Coronary artery (tissue), 2 donors: ENCODE measurements around the gene THUMPD1.
"Not testable (repeated sequence)": the region's sequence is repeated elsewhere in the genome, so short reads cannot be mapped to it uniquely, and the experiment has no call there.

Experiments
- DNase-seq: peaks from one replicate; pipeline ENCODE4 v3.0.0-alpha.2; 2017; ENCODE audit warnings: low spot score
- H3K27ac ChIP-seq, 2 donors: fragments of 200-600 bp; sonication (generic); one replicate each; pipeline ENCODE4 v1.5.1; 2016 to 2019
- H3K4me3 ChIP-seq: fragments of 200-600 bp; sonication (generic); 2 replicates; pipeline ENCODE4 v1.5.1; 2016; ENCODE audit warnings: mild to moderate bottlenecking, moderate library complexity
- TF ChIP-seq, protein P1 (sequence below): fragments of 200-600 bp; sonication (generic); IDR thresholded peaks from one replicate; pipeline ENCODE4 v1.5.1; 2019; ENCODE audit warnings: antibody characterized with exemption

Gene THUMPD1

DNA sequence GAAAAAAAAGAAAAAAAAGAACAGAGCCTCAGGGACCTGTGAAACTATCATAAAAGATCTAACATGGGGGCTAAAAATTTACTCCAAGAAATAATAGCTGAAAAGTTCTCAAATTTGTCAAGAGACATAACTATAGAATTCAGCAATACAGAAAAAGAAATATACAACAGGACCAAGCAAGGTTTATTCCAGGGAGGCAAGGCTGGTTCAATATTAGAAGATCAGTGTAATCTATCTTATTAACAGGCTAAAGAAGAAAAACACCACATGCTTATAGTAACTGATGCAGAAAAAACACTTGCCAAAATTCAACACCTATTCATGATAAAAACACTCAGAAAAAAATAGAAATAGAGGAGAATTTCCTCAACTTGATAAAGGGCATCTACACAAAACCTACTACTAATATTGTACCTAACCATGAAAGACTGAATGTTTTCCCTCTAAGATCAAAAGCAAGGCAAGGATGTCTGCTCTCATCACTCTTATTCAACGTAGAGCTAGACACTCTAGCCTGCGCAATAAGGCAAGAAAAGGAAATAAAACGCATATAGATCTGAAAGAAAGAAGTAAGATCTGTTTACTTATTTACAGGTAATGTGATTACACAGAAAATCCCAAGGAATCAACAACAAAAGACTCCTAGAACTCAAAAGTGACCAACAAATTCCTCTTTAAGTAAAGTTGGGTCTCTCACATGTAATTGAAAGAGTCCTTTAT, 20.9 kb upstream of the THUMPD1 start:
- TF ChIP-seq, protein P1, sequence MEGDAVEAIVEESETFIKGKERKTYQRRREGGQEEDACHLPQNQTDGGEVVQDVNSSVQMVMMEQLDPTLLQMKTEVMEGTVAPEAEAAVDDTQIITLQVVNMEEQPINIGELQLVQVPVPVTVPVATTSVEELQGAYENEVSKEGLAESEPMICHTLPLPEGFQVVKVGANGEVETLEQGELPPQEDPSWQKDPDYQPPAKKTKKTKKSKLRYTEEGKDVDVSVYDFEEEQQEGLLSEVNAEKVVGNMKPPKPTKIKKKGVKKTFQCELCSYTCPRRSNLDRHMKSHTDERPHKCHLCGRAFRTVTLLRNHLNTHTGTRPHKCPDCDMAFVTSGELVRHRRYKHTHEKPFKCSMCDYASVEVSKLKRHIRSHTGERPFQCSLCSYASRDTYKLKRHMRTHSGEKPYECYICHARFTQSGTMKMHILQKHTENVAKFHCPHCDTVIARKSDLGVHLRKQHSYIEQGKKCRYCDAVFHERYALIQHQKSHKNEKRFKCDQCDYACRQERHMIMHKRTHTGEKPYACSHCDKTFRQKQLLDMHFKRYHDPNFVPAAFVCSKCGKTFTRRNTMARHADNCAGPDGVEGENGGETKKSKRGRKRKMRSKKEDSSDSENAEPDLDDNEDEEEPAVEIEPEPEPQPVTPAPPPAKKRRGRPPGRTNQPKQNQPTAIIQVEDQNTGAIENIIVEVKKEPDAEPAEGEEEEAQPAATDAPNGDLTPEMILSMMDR = no peak
- H3K27ac ChIP-seq = no peak overlapping the region
- H3K4me3 ChIP-seq = no peak overlapping the region
- no peak for DNase-seq

DNA sequence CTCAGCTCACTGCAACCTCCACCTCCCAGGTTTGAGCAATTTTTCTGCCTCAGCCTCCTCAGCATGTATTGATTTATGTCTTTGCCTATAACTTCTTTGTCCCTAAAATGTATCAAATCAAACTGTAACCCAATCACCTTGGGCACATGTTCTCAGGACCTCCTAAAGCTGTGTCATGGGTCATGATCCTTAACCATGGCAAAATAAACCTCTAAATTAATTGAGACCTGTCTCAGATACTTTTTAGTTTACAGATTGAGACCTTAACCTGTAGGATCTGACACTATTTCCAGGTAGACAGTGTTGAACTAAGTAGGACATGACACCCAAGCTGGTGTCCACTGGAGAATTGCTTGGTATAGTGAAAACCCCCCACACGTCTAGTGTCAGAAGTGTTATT, 19.6 kb upstream of the THUMPD1 start:
- no peak for DNase-seq
- TF ChIP-seq, protein P1 = no peak
- H3K4me3 ChIP-seq = no peak overlapping the region
- no peak overlapping the region for H3K27ac ChIP-seq

DNA sequence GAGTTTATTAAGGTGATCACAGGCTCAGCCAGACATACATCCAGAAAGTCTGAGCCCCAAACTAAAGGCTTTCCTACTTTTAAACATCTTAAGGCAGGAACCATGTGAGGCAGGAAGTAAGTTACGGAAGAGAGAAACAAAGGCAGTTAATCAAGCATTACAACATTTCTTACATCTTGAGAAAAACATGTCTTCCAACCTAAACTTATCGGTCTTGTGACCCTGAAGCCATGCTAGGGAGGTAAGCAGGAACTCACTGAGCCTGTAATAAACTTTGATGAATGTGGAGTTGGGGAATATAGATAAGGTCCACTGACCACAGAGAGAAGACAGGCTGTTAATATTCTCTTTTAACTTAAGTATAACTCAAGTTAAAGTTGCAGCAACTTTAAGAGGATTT, 18.7 kb upstream of the THUMPD1 start:
- no peak for DNase-seq
- no peak overlapping the region for H3K4me3 ChIP-seq
- TF ChIP-seq, protein P1 = no peak

DNA sequence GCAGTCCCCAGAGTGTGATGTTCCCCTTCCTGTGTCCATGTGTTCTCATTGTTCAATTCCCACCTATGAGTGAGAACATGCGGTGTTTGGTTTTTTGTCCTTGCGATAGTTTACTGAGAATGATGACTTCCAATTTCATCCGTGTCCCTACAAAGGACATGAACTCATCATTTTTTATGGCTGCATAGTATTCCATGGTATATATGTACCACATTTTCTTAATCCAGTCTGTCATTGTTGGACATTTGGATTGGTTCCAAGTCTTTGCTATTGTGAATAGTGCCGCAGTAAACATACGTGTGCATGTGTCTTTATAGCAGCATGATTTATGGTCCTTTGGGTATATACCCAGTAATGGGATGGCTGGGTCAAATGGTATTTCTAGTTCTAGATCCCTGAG, 14.2 kb upstream of the THUMPD1 start:
- not testable (repeated sequence) for H3K4me3 ChIP-seq, H3K27ac ChIP-seq, DNase-seq

More for the DNA sequence above, 18.7 kb upstream of the THUMPD1 start:
- no peak overlapping the region for H3K27ac ChIP-seq

DNA sequence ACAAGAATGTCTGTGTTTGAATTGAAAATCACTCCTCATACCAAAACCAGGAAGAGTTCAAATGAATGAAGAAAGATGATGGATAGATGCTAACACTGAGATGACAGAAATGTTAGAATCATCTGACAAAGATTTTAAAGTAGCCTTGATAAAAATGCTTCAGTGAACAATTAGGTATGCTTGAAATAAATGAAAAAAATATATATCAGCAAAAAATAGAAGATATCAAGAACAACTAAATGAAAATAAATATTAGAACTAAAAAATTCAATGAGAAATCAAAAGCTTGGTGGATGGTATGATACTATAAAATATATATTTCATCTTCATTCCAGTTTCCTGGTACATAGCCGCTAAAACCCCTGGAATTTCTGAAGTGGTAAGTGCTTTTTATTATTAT, 13.6 kb upstream of the THUMPD1 start:
- Histone ChIP-seq H3K4me3 (no peak overlapping the region), H3K27ac (no peak overlapping the region)
- no peak for DNase-seq
- TF ChIP-seq, protein P1 = no peak

DNA sequence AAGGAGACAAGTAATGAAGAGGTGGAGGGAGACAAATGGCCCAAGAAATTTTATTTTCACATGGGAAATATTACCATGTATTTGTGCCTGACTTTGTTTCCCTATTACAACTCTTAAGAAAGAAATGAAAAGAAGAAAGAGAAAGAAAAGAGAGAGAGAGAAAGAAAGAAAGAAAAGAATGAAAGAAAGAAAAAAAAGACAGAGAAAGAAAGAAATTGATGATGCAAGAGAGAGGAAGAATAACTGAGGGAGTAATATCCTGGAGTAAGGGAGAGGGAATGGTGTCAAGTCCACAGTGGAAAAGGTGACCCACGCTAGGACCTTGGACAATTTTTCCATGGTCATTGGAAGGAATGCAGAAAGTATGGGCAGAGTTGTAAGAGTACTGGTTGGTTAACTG, 12.1 kb upstream of the THUMPD1 start:
- H3K4me3 ChIP-seq = no peak overlapping the region
- DNase-seq = no peak

DNA sequence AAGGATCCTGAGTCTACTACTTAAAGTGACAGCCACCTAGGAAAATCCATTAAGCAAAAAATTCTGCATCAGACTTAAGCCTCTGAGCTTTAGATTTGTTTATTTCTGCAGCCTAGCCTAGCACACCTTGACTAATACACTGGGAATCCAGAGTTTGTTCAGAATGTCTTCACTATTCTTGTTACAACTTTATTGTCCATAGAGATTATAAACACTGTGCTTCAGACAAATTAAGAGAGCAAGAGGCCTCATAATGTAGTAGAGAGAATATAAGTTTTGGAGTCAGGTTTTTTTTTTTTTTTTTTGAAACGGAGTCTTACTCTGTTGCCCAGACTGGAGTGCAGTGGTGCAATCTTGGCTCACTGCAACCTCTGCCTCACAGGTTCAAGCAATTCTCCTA, 8.9 kb upstream of the THUMPD1 start:
- Histone ChIP-seq H3K4me3 (no peak overlapping the region), H3K27ac (no peak overlapping the region)
- no peak for DNase-seq
- TF ChIP-seq, protein P1 = no peak

More for the DNA sequence above, 12.1 kb upstream of the THUMPD1 start:
- TF ChIP-seq, protein P1 = no peak
- no peak overlapping the region for H3K27ac ChIP-seq
